Mesendoderm (in vitro differentiated cells): Measurements from ENCODE around the gene LGALS9C.
"Not testable (repeated sequence)": the region's sequence is repeated elsewhere in the genome, so short reads cannot be mapped to it uniquely, and the experiment has no call there.

Experiments
- DNase-seq: peaks from one replicate; pipeline ENCODE4 v3.0.0; 2013
- H2AK5ac ChIP-seq: 2 replicates; pipeline ENCODE4 v1.6.1; 2013; ENCODE audit warnings: low read length, inconsistent platforms
- H2BK120ac ChIP-seq: 2 replicates; pipeline ENCODE4 v1.6.1; 2013; ENCODE audit warnings: low read depth, mild to moderate bottlenecking, low read length, moderate library complexity, mixed read lengths
- H2BK15ac ChIP-seq: replicated peaks from 2 replicates; pipeline ENCODE4 v1.6.1; 2013; ENCODE audit warnings: low read depth, mild to moderate bottlenecking, moderate library complexity
- H2BK5ac ChIP-seq: 2 replicates; pipeline ENCODE4 v1.6.1; 2013; ENCODE audit warnings: low read length, inconsistent platforms
- H3K18ac ChIP-seq: 2 replicates; pipeline ENCODE4 v1.6.1; 2013; ENCODE audit warnings: mild to moderate bottlenecking, low read length, mixed read lengths
- H3K23ac ChIP-seq: one replicate; pipeline ENCODE4 v1.6.1; 2013; ENCODE audit warnings: low read length
- H3K27ac ChIP-seq: 2 replicates; pipeline ENCODE4 v1.5.1; 2013; ENCODE audit warnings: low read depth, mild to moderate bottlenecking, inconsistent platforms, low read length, moderate library complexity
- H3K27me3 ChIP-seq: 2 replicates; pipeline ENCODE4 v1.6.1; 2013; ENCODE audit warnings: low read length, control low read depth, mild to moderate bottlenecking, inconsistent platforms; ENCODE audit not compliant: insufficient read depth, poor library complexity
- H3K36me3 ChIP-seq: 2 replicates; pipeline ENCODE4 v1.6.1; 2013; ENCODE audit warnings: low read length, inconsistent platforms; ENCODE audit not compliant: control insufficient read depth, insufficient read depth
- H3K4ac ChIP-seq: one replicate; pipeline ENCODE4 v1.6.1; 2013; ENCODE audit warnings: low read depth, mild to moderate bottlenecking, low read length, moderate library complexity
- H3K4me1 ChIP-seq: 2 replicates; pipeline ENCODE4 v1.6.1; 2013; ENCODE audit warnings: low read depth, low read length, inconsistent platforms; ENCODE audit not compliant: control insufficient read depth
- H3K4me2 ChIP-seq: 2 replicates; pipeline ENCODE4 v1.6.1; 2013; ENCODE audit warnings: low read length
- H3K4me3 ChIP-seq: 2 replicates; pipeline ENCODE4 v1.5.1; 2013; ENCODE audit warnings: mild to moderate bottlenecking, low read length
- H3K56ac ChIP-seq: one replicate; pipeline ENCODE4 v1.6.1; 2013; ENCODE audit warnings: low read length
- H3K79me1 ChIP-seq: 2 replicates; pipeline ENCODE4 v1.6.1; 2013; ENCODE audit warnings: low read length, inconsistent platforms
- H3K79me2 ChIP-seq: 2 replicates; pipeline ENCODE4 v1.6.1; 2013; ENCODE audit warnings: mild to moderate bottlenecking, low read length; ENCODE audit not compliant: control insufficient read depth, insufficient read depth
- H3K9ac ChIP-seq: 2 replicates; pipeline ENCODE4 v1.6.1; 2013; ENCODE audit warnings: low read length, inconsistent platforms
- H4K5ac ChIP-seq: one replicate; pipeline ENCODE4 v1.6.1; 2013; ENCODE audit warnings: low read length
- H4K8ac ChIP-seq: one replicate; pipeline ENCODE4 v1.6.1; 2013; ENCODE audit warnings: low read depth, mild to moderate bottlenecking, control low read depth, low read length, moderate library complexity
- WGBS: extraction: QIAGEN DNeasy Blood & Tissue Kit; methylation state at CpG from one replicate; pipeline ENCODE4 v1.1.7; 2013; ENCODE audit warnings: low lambda C conversion rate, missing lambda C conversion rate; ENCODE audit not compliant: insufficient coverage; ENCODE audit errors: extremely low coverage; 5-methylcytosine and 5-hydroxymethylcytosine counted together

LGALS9C gene

GRCh38 chr17:18447476-18448205 lies 28.9 kb upstream of the LGALS9C start:
- H3K27ac ChIP-seq, H4K5ac ChIP-seq, H3K4me1 ChIP-seq, H3K79me1 ChIP-seq, H3K23ac ChIP-seq, H3K18ac ChIP-seq, H2BK15ac ChIP-seq, H3K56ac ChIP-seq, H2BK120ac ChIP-seq, DNase-seq, H3K4me3 ChIP-seq, H3K9ac ChIP-seq, H3K4ac ChIP-seq, H3K79me2 ChIP-seq, H3K27me3 ChIP-seq, H2BK5ac ChIP-seq, H2AK5ac ChIP-seq, H3K36me3 ChIP-seq, H3K4me2 ChIP-seq, H4K8ac ChIP-seq: not testable (repeated sequence)
- WGBS, result no CpG with 5 or more reads among the region's 9 CpGs

GRCh38 chr17:18448311-18448710 lies 28.3 kb upstream of the LGALS9C start:
- not testable (repeated sequence) for H3K4ac ChIP-seq, H3K36me3 ChIP-seq, H3K27me3 ChIP-seq, H3K56ac ChIP-seq, H4K5ac ChIP-seq, DNase-seq, H3K4me1 ChIP-seq, H3K79me1 ChIP-seq, H3K4me2 ChIP-seq, H2BK5ac ChIP-seq, H3K9ac ChIP-seq, H2BK120ac ChIP-seq, H3K4me3 ChIP-seq, H2AK5ac ChIP-seq, H2BK15ac ChIP-seq, H3K27ac ChIP-seq, H3K23ac ChIP-seq, H3K79me2 ChIP-seq, H4K8ac ChIP-seq, H3K18ac ChIP-seq
- WGBS, result no CpG with 5 or more reads among the region's 2 CpGs

GRCh38 chr17:18449833-18450232 lies 26.8 kb upstream of the LGALS9C start:
- H3K9ac ChIP-seq, H3K27me3 ChIP-seq, H4K5ac ChIP-seq, H3K23ac ChIP-seq, H2AK5ac ChIP-seq, H3K4me1 ChIP-seq, H3K56ac ChIP-seq, H3K4ac ChIP-seq, H3K27ac ChIP-seq, H3K79me2 ChIP-seq, DNase-seq, H2BK5ac ChIP-seq, H3K79me1 ChIP-seq, H2BK15ac ChIP-seq, H4K8ac ChIP-seq, H3K36me3 ChIP-seq, H3K4me2 ChIP-seq, H2BK120ac ChIP-seq, H3K4me3 ChIP-seq, H3K18ac ChIP-seq: not testable (repeated sequence)
- WGBS, result no CpG with 5 or more reads among the region's 7 CpGs

- WGBS, result no CpG with 5 or more reads among the region's 7 CpGs
- not testable (repeated sequence) for H2BK15ac ChIP-seq, H4K5ac ChIP-seq, H2AK5ac ChIP-seq, H3K27ac ChIP-seq, H4K8ac ChIP-seq, H3K18ac ChIP-seq, H3K36me3 ChIP-seq, H3K4me3 ChIP-seq, H3K23ac ChIP-seq, H2BK120ac ChIP-seq, H3K79me2 ChIP-seq, H3K4me2 ChIP-seq, DNase-seq, H3K27me3 ChIP-seq, H3K4me1 ChIP-seq, H2BK5ac ChIP-seq, H3K79me1 ChIP-seq, H3K56ac ChIP-seq, H3K9ac ChIP-seq, H3K4ac ChIP-seq
Observed at GRCh38 chr17:18450998-18451397, 25.6 kb upstream of the LGALS9C start.

GRCh38 chr17:18451969-18452368 lies 24.6 kb upstream of the LGALS9C start:
- not testable (repeated sequence) for H3K4me2 ChIP-seq, H2BK5ac ChIP-seq, H2BK120ac ChIP-seq, DNase-seq, H3K79me2 ChIP-seq, H3K4me3 ChIP-seq, H2BK15ac ChIP-seq, H3K79me1 ChIP-seq, H3K4me1 ChIP-seq, H3K56ac ChIP-seq, H4K8ac ChIP-seq, H3K27ac ChIP-seq, H3K23ac ChIP-seq, H3K27me3 ChIP-seq, H2AK5ac ChIP-seq, H3K36me3 ChIP-seq, H4K5ac ChIP-seq, H3K9ac ChIP-seq, H3K4ac ChIP-seq, H3K18ac ChIP-seq
- no CpG with 5 or more reads among the region's 5 CpGs for WGBS

GRCh38 chr17:18459035-18459434 lies 17.6 kb upstream of the LGALS9C start:
- H2BK5ac ChIP-seq, H3K4ac ChIP-seq, H3K79me1 ChIP-seq, H4K8ac ChIP-seq, H3K36me3 ChIP-seq, H2BK15ac ChIP-seq, H4K5ac ChIP-seq, H3K27ac ChIP-seq, H2AK5ac ChIP-seq, H3K4me1 ChIP-seq, H3K4me2 ChIP-seq, H3K18ac ChIP-seq, H3K23ac ChIP-seq, H3K79me2 ChIP-seq, H2BK120ac ChIP-seq, H3K4me3 ChIP-seq, H3K9ac ChIP-seq, H3K27me3 ChIP-seq: not testable (repeated sequence)
- peak overlapping the region; percentile 42 for H3K56ac ChIP-seq
- peak; percentile 87 for DNase-seq
- no CpG with 5 or more reads among the region's 8 CpGs for WGBS
